Kidney epithelial cell (primary cell): ENCODE measurements around the gene UBXN4. TPM values are rescaled to one million over a fixed set of nuclear protein-coding genes. Genes with fewer than 3 reads are reported as not detected.

Experiments used
- DNase-seq: peaks from one replicate; pipeline ENCODE4 v3.0.0-alpha.2; 2010; ENCODE audit warnings: low read depth
- H3K27me3 ChIP-seq: 2 replicates; pipeline ENCODE4 v1.6.0; 2011; ENCODE audit warnings: low read length; ENCODE audit not compliant: control insufficient read depth, insufficient read depth
- H3K36me3 ChIP-seq: 2 replicates; pipeline ENCODE4 v1.5.1; 2011; ENCODE audit warnings: low read length; ENCODE audit not compliant: control insufficient read depth, insufficient read depth
- H3K4me3 ChIP-seq: 2 replicates; pipeline ENCODE4 v1.5.1; 2011; ENCODE audit warnings: low read depth, mild to moderate bottlenecking, control low read depth, low read length
- CTCF ChIP-seq: IDR thresholded peaks from 2 replicates; pipeline ENCODE4 v1.5.1; 2011; ENCODE audit warnings: mild to moderate bottlenecking, moderate library complexity, low read length, control low read depth, inconsistent platforms; ENCODE audit not compliant: insufficient read depth, poor library complexity, severe bottlenecking
- total RNA-seq: library from RNA; depleted of rRNA; stranded (reverse); fragments of >200 nt; gene quantifications from 2 replicates; pipeline ENCODE4 v1.2.3, GENCODE V29; 2015

Gene UBXN4
- total RNA-seq, 1 donor from 2014 or later = 67.9 TPM

- no peak for DNase-seq
- Histone ChIP-seq H3K4me3 (no peak overlapping the region), H3K27me3 (no peaks in the 10 kb centered on the region), H3K36me3 (no peaks in the 10 kb centered on the region)
- no peak for TF ChIP-seq CTCF
These were observed 91.2 kb downstream of the UBXN4 start for GRCh38 chr2:135832891-135833290.

Other genes with a start within 250 kb of the UBXN4 start
- 6.0 and 8.5 TPM in 2 replicates for gene ZRANB3, start 210.6 kb upstream of the UBXN4 start, total RNA-seq
- 12.7 and 21.8 TPM in 2 replicates for gene R3HDM1, start 210.4 kb upstream of the UBXN4 start, total RNA-seq
- not detected in 2 replicates for gene LCT, start 95.3 kb downstream of the UBXN4 start, total RNA-seq
- gene MCM6, start 134.6 kb downstream of the UBXN4 start, total RNA-seq = 9.4 and 11.1 TPM in 2 replicates
- gene DARS1, start 243.8 kb downstream of the UBXN4 start, total RNA-seq = 69.4 and 69.7 TPM in 2 replicates